HG02610 (cell line): ENCODE data around the gene GABPB1.
A peak's percentile ranks its signal among the peaks of the same experiment; 100 is the strongest.

Experiments
- ATAC-seq: cut with Tn5 transposase; IDR thresholded peaks from one replicate; pipeline ENCODE4 v1.9.1; 2021; ENCODE audit warnings: mild to moderate bottlenecking, moderate library complexity; ENCODE audit not compliant: unreplicated experiment

The GABPB1 gene

GRCh38 chr15:50345298-50345697, 9.7 kb downstream of the GABPB1 start:
- ATAC-seq, result no peak

DNA sequence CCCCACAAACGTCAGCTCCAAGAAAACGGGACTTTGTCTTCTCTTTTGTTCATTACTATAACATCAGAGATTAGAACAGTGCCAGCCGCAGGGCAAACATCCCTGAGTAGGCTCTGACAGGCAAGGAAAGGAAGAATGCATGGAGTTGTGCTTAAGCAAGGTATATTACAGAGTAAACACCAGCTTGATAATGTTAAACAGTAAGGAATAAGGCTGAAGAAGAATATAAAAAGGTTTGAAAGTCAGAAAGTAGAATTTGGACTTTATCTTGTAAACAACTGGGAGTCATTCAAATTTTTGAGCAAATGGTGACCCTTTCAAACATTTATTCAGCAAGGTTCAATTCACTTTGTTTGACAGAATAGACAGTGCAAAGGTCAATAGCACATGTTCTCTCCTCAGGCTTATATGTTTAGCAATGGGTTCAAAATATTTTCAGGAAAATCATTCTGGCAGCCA, 11.0 kb downstream of the GABPB1 start:
- no peak for ATAC-seq

DNA sequence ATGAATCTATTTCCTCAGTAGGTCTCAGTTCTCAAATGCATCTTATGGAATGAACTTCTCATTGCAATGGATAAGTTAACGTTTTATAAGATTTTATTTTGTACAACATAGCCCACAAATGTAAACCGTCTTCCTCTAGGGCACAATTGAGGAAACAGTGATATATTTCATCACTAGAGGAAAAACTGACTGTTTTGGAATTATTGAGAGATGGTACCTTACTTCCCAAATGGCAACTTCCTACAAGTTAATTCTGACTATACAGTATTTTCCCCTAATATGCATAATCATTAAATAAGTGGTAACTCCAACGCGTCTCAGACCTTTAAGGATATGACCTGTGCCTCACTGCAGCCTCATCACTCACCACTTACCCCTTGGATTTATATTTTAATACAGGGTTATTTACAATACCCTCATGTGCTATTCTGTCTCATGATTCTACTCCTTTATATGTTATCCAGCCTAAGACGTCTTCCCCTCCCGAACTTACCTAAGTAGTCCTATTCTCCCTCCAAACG, 13.3 kb downstream of the GABPB1 start:
- ATAC-seq, result no peak

DNA sequence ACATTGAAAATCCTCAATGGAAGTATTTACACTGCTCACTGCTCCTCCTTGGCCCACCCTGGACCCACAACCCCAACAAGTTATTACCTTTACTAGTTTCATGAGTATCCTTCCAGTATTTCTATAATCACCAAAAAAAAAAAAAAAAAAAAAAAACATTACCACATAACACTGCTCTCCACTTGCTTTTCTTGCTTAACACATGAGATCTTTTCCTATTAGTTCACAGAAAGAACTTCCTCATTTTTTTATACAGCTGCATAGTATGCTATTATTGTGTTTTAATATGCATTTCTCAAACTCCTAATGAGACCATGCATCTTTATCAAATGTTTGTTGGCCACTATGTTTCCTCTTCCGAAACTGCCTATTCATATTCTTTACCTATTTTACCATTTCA, 14.6 kb downstream of the GABPB1 start:
- ATAC-seq, result no peak

- no peak for ATAC-seq
Measured at GRCh38 chr15:50339717-50340116, 15.3 kb downstream of the GABPB1 start.

- no peak for ATAC-seq
Measured at GRCh38 chr15:50335251-50335650, 19.7 kb downstream of the GABPB1 start.

GRCh38 chr15:50333229-50333628, 21.8 kb downstream of the GABPB1 start:
- no peak for ATAC-seq

GRCh38 chr15:50330921-50331320, 24.1 kb downstream of the GABPB1 start:
- ATAC-seq, result peak; percentile 84

GRCh38 chr15:50328116-50328515, 26.9 kb downstream of the GABPB1 start:
- ATAC-seq, result no peak

DNA sequence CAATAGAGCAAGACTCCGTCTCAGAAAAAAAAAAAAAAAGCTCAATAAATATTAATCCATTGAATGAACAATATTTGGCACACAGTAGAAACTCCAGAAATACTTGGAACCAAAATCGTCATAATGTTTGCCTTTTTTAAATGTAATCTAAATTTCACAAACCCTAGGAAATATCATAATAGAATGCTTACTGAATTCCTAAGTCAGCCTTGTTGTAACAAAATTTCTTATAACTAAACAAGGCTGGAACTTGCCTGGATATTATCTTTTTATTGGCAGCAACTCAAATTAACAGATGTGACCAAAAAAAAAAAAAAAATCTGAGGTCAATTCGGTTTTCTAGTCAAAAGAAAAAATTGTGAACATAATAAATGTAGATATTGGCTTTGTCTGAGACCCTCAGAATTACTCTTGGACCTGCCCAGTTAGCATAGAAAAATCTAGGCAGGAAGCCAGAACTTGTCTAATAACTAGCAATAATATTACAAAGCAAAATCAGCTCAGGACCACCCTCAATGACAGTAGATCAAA, 33.3 kb downstream of the GABPB1 start:
- no peak for ATAC-seq

DNA sequence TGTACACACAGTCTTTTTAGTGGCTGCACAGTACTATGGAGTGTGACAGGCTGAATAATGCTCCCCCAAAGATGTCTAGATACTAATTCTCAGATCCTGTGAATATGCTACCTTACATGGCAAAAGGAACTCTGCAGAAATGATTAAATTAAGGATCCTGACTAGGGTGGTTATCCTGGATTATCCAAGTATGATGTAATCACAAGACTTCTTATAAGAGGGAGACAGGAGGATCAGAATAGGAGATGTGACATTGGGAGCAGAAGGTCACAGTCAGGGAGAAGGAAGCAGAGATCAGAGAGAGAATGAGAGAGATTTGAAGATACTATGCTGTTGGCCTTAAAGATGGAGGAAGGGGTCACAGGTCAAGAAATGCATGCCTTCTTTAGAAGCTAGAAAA, 34.5 kb downstream of the GABPB1 start:
- no peak for ATAC-seq

DNA sequence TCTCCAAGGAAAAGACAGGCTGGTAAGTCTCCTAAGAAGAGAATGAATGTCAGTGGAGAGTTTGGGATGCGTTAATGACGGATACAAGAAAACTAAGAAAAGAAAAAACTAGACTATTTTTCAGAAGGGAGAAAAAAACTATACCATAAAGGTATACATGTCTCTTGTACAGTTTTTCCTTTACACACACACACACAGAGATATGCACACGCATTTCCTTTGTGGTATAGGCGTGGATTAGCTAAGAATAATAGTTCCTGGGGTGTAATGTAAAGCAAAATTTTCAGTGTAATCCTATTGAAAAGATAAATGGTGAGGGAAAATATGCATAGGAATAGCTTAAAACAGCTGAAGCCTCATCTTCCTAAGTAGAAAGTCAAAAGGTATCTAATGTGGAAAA, 36.3 kb downstream of the GABPB1 start:
- no peak for ATAC-seq

- ATAC-seq, result no peak
Measured at GRCh38 chr15:50315814-50316630, 39.0 kb downstream of the GABPB1 start.

DNA sequence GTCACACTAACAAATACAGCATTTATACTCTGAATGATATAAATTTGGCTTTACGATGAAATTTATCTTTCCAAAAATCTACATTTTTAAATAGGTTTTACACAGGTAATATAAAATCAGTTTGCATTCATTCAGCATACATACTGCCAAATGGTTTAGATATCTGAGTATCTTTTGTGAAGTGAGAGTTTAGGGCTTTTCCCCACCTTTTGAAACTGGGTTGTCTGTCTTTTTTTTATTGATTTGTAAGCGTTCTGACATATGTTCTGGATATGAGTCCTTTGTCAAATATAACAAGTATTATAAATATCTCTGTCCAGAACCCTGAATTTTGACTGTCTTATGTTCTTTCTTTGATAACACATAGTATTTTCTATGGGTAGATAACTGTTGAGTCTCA, 42.4 kb downstream of the GABPB1 start:
- peak; percentile 41 for ATAC-seq

DNA sequence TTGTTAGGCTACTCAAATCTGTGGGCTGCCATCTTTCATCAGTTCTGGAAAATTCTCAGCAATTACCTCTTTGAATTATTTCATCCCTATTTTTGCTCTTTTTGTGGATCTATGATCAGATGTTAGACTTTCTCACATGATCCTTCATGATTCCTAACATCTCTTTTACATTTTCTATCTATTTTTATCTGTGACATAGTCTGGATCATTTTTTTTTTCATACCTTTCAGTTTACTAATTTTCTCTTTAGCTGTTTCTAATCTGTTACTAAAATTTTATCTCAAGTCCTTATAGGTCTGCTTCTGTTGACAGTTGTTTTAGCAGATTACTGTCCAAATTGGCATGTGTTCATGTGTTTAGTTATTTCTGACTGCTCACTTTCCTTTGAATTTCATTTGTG, 47.2 kb downstream of the GABPB1 start:
- no peak for ATAC-seq

DNA sequence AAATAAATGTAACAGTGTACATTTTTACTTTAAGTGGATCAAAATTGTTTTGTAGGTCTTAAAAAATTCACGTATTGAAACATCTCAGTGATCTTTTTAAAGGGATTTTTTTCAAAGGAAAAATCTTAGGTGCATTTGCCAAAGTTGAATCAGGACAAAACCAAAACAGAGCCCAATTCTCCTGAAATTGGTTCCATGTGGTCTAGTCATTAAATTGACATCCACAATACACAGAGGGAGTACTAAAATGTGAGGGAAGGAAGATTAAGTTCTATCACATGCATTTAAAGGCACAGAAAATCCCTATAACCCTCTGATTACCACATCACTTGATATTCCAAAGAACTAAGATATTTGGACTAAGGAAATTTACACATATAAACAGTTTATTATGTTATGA, 50.2 kb downstream of the GABPB1 start:
- ATAC-seq, result no peak

DNA sequence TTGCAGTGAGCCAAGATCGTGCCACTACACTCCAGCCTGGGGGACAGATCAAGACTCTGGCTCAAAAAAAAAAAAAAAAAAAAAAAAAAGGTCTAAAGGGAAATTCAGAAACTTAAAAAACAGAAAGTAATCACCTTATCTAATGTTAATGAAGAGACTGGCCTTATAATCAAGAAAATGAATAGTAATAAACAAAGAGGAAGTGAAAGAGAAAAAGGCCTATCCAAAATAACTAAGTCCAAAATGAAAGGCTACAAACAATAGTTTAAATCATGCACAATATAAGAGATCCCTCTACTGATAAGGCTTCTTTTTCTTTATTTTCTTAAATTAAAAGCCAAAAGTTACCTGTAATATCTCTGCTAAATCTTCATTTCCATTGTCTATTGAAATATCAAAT, 52.4 kb downstream of the GABPB1 start:
- no peak for ATAC-seq

DNA sequence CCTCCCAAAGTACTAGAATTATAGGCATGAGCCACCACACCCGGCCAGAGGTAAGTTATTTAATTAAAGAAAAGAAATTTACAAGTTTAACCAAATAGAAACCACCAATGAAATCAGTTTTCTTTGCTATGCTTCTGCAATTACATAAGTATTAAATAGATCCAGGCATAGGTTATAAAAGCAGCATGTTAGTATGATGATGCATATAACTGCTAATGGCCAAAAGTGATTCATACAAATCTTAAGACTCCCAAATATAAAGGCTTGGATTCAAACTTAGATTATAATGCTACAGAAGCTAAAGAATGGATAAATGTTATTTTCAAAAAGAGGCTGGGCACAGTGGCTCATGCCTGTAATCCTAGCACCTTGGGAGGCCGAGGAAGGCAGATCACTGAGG, 56.7 kb downstream of the GABPB1 start:
- ATAC-seq, result no peak

DNA sequence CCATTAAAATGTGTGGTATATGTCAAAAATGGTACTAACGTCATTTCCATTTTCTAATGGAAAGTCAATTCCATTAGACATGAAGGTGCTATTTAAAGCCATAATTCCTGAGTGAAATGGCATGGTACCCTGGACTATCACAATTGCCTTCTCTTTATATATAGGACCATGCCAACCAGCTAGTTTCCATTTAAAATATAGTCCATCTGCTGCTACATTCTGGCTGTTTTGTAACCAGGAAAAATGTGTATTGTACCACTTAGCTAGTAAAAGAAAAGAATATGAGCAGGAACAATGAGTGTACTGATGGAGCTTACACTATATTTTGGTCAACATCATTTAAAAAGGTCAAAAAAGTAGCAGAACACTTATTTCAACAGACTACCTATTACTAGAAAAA, 59.0 kb downstream of the GABPB1 start:
- no peak for ATAC-seq

DNA sequence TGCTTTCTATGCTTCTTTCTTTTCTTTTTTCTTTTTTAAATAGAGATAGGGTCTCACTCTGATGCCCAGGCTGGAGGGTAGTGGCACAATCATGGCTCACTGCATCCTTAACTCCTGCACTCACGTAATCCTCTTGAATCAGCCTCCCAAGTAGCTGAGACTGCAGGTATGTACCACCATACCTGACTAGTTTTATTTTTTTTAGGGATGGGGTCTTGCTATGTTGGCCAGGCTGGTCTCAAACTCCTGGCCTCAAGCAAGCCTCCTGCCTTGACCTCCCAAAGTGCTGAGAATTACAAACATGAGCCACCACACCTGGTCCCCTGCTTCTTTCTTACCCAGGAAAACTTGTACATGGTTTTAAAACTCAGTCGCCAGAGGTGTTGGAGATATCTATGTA, 65.2 kb downstream of the GABPB1 start:
- ATAC-seq, result no peak

GRCh38 chr15:50287324-50288116, 67.5 kb downstream of the GABPB1 start:
- ATAC-seq, result no peak

- ATAC-seq, result no peak
Measured at GRCh38 chr15:50281427-50281826, 73.6 kb downstream of the GABPB1 start.
